HG03280 (cell line): ENCODE data around the gene SOX5.
"Not testable (repeated sequence)": the region's sequence is repeated elsewhere in the genome, so short reads cannot be mapped to it uniquely, and the experiment has no call there.

ENCODE experiments used
- ATAC-seq: cut with Tn5 transposase; IDR thresholded peaks from one replicate; pipeline ENCODE4 v1.9.1; 2021; ENCODE audit warnings: mild to moderate bottlenecking, moderate library complexity; ENCODE audit not compliant: unreplicated experiment

SOX5 gene

DNA sequence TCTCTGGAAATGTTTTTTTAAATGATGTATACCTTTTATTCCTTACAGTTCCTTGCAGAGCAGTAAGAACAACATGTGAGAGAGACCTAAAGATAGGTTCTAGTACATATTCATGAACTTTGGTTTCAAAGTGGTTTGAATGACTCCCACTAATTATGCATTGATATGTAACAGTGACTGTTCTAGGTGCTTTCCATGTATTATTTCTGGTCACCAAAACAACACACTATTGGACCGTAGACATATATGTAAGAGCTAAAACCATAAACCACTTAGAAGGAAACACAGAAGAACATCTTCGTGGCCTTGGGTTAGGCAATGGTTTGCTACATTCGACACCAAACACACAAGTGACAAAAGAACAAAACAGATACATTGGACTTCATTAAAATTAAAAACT, 37.9 kb downstream of the SOX5 start:
- ATAC-seq = no peak

DNA sequence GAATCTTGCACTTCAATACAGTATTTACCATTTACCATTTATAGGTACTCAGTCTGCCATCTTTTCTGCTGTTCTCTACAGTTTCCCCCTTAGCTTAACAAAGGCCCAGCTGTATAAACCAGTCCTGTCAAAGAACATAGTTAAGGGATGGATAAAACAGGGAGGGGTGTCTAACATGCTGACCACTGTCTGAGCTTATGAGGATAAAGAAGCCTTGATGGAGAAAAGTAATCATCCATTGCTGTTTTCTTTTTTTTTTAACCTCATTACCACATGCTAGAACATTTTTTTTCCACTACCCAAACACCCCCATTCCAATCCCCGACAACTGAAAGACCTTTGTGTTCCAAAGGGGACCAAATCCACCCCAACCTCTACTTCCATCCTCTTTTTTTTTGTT, 39.9 kb downstream of the SOX5 start:
- no peak for ATAC-seq

GRCh38 chr12:23906329-23906728, 43.1 kb downstream of the SOX5 start:
- no peak for ATAC-seq

DNA sequence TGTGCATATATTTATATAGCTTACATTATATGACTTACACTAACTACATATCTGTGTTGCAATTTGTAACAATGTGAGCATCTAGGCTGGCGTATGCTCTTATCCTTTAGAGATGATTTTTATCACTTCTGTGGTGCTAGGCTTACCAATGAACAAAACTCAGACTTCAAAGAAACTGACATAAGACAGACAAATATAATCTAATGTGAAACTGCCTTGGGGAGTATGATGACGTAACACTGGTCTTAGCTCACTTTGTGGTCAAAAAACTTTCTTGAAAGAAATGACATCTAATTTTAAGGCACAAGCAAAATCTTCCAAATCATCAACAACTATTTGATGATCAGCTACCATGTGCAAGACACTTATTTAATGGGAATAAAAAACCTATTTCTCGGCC, 50.0 kb downstream of the SOX5 start:
- ATAC-seq = no peak

GRCh38 chr12:23898121-23898520, 51.3 kb downstream of the SOX5 start:
- no peak for ATAC-seq

- ATAC-seq = no peak
Observed at GRCh38 chr12:23895792-23896218, 53.7 kb downstream of the SOX5 start.

GRCh38 chr12:23893611-23894010, 55.9 kb downstream of the SOX5 start:
- no peak for ATAC-seq

GRCh38 chr12:23891115-23891514, 58.4 kb downstream of the SOX5 start:
- no peak for ATAC-seq

DNA sequence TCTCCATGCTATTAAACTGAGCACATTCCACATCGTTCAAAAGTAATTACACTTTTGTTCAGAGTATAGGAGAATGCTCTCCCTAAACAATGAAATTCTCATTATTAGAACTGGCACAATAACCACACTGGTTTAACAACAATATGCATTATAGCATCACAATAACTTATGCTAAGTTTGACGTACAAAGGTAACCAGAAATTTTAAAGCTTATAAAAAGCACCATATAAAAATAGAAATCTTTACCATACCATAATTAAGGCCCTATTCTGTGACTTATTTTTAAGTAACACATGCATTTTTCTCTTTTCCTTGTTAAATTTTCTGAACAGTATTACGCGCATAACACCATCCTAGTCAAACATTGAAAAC, 60.4 kb downstream of the SOX5 start:
- ATAC-seq = no peak

DNA sequence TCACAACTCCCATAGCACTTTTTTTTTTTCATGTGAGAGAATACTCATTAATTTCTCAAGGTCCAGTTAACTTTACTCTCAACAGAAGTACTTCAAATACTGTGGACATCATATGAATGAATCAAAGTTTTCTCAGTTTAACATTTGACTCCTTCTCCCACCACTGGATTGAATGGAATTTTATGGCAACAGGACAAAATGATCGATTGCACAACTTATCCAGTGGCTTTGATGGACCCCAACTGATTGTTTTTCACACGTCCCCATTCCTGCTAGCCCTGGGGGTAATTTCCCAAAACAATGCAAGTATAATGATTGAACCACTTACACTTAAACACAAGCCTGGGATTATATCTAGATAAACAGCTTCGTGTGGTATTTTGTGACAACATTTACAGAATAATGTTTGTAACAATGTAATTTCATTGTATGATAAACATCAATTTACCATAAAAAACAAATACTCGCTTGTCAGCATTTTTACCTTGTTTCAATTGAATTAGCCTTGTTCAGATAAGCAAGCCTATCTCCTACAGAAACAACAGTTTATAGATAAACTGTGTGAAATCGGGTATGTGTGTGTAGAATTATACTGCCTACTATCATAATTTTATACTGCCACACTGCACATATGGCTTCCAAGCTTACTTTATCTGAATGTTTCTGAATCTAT, 60.9 kb downstream of the SOX5 start:
- ATAC-seq = no peak

- ATAC-seq = no peak
Observed at GRCh38 chr12:23887055-23887835, 62.2 kb downstream of the SOX5 start.

DNA sequence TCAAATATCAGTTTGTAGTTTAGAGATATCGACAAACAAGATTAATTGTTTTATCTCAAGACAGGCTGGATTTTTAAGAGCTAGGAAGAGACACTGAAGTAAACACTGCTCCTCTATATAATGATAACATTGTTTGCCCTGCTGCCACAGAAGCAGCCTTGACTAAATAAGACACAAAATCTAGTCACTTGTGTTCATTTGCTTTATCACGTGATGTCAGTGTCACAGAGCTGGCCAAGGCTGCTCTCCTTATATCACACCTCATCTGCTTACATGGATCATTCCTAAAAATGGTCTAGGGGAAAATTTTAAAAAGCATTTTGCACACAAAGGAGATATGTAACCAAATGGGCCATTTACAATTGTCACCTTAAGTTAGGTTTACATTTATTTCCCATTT, 64.1 kb downstream of the SOX5 start:
- no peak for ATAC-seq

- ATAC-seq = no peak
Observed at GRCh38 chr12:23884909-23885308, 64.6 kb downstream of the SOX5 start.

DNA sequence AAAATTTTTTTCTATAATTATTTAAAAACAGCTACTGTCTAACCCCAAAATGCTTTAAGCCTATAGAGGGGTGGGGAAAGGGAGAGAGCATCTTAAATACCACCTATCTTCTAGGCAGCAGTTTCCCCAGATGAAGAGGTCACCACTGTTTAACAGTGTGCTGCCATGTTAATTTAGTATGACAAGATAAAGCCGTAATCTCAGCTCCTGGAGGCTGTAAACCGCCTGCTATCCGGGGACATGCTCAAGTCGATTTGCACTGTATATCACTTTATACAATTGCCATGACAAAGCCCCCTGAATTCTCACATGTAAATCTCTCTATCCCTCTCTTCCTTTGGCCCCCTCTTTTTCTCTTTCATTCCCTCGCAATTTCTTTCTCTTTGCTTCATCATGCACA, 68.5 kb downstream of the SOX5 start:
- ATAC-seq = no peak

DNA sequence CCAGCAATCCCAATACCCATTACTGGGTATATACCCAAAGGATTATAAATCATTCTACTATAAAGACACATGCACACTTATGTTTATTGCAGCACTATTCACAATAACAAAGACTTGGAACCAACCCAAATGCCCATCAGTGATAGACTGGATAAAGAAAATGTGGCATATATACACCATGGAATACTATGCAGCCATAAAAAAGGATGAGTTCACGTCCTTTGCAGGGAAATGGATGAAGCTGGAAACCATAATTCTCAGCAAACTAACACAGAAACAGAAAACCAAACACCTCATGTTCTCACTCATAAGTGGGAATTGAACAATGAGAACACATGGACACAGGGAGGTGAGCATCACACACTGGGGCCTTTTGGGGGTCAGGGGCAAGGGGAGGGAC, 72.9 kb downstream of the SOX5 start:
- ATAC-seq = not testable (repeated sequence)

DNA sequence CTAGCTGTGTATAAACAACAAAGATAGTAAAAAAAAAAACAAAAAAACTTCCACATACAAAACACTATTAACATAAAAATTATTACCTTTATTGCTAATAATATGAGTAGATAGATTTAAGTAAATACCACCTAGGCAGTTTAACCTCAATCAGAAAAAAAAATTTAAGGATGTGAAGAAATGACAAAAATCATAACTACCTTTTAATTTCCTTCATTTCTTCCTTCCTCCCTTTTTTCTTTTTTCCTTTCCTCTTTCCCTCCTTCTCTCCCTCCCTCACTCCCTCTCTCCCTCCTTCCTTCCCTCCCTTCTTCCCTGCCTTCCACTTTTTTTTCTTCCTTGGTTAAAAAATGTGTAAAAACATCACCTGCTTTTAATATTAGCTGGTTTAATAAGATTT, 81.7 kb downstream of the SOX5 start:
- ATAC-seq = no peak

GRCh38 chr12:23862701-23863100, 86.8 kb downstream of the SOX5 start:
- ATAC-seq = no peak

DNA sequence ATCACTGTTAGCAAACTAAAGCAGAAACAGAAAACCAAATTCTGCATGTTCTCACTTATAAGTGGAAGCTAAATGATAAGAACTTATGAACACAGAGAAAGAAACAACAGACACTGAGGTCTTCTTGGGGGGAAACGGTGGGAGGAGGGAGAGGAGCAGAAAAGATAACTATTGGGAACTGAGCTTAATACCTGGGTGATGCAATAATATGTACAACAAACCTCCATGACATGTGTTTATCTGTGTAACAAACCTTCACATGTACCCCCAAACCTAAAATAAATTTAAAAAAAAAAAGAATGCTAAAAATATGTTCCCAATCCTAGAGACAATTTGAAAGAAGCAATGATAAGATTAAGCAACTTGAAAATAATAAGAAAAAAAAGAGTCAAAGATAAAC, 89.5 kb downstream of the SOX5 start:
- no peak for ATAC-seq

GRCh38 chr12:23857178-23857577, 92.3 kb downstream of the SOX5 start:
- no peak for ATAC-seq

DNA sequence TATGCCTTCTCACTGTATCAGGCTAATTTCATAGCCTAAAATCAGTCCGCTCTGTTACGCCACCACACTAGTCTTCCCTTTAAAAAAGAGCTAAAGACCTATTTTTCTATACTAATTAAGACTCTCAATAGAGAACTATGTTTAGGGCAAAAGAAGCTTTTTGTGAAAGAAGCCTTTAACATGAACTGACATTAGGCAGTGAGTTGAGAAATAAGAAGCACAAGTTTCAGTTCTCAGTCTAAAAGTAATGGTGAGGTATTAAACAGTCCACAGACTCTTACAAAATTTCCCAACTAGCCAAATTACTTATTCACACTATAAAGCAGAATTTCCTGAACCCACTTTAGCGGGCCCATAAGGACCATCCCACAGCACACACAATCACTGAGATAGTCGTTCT, 93.7 kb downstream of the SOX5 start:
- ATAC-seq = no peak

DNA sequence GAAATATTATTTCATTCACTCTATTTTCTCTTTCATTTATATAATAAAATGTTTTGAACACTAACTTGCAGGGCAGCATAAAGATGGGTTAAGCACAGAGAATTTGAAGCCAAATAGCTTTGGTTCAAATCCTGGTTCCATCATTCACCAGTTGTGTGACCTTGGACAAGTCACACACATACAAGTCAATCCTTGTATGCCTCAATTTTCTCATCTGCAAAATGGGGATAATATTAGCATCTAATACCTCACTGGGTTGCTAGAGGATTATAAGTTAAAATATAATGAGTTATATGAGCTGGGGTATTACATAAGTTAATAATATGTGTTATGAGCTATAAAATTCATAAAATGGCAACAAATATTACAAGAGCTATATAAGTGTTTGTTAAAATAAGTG, 94.9 kb downstream of the SOX5 start:
- no peak for ATAC-seq

DNA sequence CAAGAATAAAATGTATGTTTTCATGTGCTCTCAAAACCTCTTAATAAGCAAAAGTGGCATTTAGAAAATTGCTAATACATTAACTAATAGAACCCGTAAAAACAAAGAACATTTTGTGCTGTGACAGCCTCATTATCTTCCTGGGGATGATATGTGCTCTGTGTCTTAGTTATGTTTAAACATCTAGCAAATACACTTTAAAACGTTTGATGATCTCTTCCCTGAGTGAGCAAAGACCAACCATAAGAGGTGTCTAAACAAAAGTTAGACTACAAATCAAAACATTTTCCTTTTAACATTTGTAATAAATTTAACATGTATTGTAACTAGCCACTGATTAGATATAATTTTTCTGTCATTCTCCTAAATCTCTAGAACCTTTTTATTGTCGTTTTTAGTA, 95.8 kb downstream of the SOX5 start:
- ATAC-seq = no peak

- ATAC-seq = no peak
Observed at GRCh38 chr12:23851602-23852001, 97.9 kb downstream of the SOX5 start.
